ENCODE results near the gene SKIC3.

The SKIC3 gene

DNA sequence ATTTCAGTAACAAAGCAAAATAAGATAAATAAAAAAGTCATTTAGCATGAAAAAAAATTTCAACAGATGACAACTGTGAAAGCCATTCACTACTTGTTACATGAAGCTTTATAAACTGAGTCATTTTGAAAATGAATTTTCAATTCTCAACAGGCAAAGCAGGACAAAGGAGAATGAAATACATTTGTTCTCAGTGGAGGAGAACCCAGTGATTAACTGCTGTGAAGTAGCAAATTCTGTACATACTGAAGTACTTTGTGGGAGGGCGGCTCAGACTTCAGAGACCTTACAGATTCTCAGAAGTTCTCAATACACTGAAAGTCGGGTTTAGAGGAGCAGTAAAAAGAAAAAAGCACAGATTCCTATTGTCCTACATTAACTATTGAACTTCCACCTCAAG is 21.7 kb downstream of the SKIC3 start:
- TF ChIP-seq, protein P1, sequence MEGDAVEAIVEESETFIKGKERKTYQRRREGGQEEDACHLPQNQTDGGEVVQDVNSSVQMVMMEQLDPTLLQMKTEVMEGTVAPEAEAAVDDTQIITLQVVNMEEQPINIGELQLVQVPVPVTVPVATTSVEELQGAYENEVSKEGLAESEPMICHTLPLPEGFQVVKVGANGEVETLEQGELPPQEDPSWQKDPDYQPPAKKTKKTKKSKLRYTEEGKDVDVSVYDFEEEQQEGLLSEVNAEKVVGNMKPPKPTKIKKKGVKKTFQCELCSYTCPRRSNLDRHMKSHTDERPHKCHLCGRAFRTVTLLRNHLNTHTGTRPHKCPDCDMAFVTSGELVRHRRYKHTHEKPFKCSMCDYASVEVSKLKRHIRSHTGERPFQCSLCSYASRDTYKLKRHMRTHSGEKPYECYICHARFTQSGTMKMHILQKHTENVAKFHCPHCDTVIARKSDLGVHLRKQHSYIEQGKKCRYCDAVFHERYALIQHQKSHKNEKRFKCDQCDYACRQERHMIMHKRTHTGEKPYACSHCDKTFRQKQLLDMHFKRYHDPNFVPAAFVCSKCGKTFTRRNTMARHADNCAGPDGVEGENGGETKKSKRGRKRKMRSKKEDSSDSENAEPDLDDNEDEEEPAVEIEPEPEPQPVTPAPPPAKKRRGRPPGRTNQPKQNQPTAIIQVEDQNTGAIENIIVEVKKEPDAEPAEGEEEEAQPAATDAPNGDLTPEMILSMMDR (IDR thresholded peaks at IDR 0.05; ENCODE audit: control insufficient read depth, extremely low read depth, insufficient read depth) = no peak
- H3K4me3 ChIP-seq (ENCODE audit: low read depth, low read length) = no peak overlapping the region
- DNase-seq (ENCODE audit: low read depth) = no peak

DNA sequence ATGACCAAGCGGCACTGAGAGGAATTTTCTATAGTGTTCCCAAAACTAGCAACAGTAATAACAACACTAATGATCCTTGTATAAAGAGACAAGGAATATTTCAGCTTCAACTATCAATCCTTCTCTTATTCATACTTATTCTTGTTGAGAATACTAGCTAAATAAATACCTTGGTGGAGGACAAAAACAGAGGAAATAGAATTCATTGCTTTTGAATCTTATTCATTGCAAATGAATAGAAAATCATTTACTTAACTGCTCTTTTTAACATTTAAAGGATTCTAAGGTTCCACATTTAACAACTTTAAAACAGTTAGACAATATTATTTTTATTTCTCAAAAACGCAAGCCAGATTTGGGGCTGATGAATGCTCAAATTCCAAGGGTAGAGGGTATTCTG is 22.4 kb downstream of the SKIC3 start:
- TF ChIP-seq, protein P1 (IDR thresholded peaks at IDR 0.05; ENCODE audit: control insufficient read depth, extremely low read depth, insufficient read depth) = no peak
- no peak overlapping the region for H3K4me3 ChIP-seq (ENCODE audit: low read depth, low read length)
- DNase-seq (ENCODE audit: low read depth) = no peak

DNA sequence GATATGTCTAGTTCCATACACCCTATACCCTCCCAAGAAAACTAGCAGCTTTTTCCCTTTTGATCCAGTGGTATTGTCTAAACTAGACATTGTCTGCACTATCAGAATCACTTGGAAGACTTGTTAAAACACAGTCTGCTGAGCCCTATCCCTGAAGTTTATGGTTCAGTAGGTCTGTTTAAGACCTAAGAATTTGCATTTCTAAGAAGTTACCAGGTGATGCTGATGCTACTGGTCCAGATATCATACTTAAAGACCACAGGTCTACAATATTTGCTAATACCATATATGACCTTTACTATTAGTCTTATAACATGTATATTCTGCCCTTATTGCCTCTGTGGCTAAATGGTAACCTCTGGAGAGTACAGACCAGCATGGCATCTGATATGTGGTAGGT is 23.3 kb downstream of the SKIC3 start:
- TF ChIP-seq, protein P1 (IDR thresholded peaks at IDR 0.05; ENCODE audit: control insufficient read depth, extremely low read depth, insufficient read depth) = no peak
- H3K4me3 ChIP-seq (ENCODE audit: low read depth, low read length) = no peak overlapping the region
- DNase-seq (ENCODE audit: low read depth) = no peak

DNA sequence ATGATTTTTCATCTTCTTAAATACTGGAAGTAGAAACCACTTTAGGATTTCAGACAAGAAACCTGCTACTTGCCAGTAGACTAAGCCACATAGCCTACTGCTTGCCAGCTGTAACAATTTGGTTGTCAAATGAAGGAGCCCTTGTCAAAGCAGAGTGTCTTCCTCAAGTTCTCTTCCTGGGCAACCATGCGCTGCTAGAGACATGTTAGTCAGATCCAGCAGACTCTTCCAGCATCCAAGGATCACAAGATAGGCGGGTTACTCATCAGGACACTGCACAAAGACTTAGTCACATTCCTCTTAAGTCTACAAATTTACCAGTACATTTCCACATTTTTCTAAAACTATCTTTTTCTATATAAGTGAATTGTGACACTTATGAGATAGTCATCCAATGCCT is 24.4 kb downstream of the SKIC3 start:
- no peak for DNase-seq (ENCODE audit: low read depth)
- no peak overlapping the region for H3K4me3 ChIP-seq (ENCODE audit: low read depth, low read length)
- TF ChIP-seq, protein P1 (IDR thresholded peaks at IDR 0.05; ENCODE audit: control insufficient read depth, extremely low read depth, insufficient read depth) = no peak

DNA sequence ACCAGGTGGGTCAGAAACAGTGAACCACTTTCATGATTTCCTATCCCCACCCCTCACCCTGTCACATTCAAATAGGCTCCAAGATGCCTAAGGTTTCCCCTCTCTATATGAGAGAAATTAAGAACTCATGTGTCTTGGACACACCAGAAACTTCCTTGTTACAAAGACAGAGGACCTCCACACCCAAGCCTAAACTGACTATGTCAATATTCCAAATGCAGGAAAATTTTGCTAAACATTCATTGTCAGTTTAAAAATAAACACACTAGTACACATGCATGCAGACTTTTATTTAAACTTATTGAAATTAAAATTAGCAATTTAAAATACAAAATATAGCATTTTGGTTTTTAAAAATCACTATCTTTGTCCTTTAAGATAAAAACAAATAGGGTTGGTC is 26.2 kb downstream of the SKIC3 start:
- no peak for DNase-seq (ENCODE audit: low read depth)
- H3K4me3 ChIP-seq (ENCODE audit: low read depth, low read length) = no peak overlapping the region
- TF ChIP-seq, protein P1 (IDR thresholded peaks at IDR 0.05; ENCODE audit: control insufficient read depth, extremely low read depth, insufficient read depth) = no peak

DNA sequence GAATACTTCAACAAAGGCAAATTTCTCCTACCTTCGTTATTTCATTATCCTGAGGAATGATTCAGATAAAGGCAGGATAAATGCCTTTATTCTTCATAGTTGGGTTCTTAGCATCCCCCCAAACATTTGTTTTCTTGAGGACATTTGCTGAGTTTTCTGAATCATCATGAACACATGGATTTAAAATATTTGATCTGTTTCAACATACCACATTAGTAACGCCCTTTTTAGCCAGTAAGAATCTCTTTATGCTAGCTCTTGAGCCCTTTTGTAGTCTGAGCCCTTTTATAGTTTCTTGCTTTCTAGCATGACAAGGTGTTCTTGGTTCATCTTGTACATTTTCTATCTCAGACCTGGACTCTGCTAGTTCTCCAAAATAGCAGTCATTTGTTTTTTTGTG is 27.9 kb downstream of the SKIC3 start:
- no peak overlapping the region for H3K4me3 ChIP-seq (ENCODE audit: low read depth, low read length)
- TF ChIP-seq, protein P1 (IDR thresholded peaks at IDR 0.05; ENCODE audit: control insufficient read depth, extremely low read depth, insufficient read depth) = no peak
- DNase-seq (ENCODE audit: low read depth) = no peak

DNA sequence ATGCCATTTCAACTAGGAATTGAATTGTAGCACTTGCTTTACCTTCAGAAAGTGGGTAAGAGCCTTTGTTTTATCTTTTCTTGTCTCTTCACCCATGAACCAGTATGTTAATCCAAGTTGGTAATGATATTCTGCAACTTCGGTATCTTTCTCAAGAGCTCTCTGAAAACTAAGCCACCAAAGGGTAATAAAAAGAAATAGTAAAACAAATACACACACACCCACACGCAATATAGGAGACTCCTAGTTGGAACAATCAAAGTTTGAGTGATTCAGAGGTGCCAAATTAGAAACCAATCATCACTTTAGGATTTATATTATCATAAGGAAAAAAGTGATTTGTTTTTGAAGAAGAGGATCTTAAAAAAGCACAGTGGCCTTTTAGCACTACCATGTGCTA is 30.4 kb downstream of the SKIC3 start:
- no peak for DNase-seq (ENCODE audit: low read depth)
- H3K4me3 ChIP-seq (ENCODE audit: low read depth, low read length) = no peak overlapping the region
- TF ChIP-seq, protein P1 (IDR thresholded peaks at IDR 0.05; ENCODE audit: control insufficient read depth, extremely low read depth, insufficient read depth) = no peak
